NCI-H2196 treated with DMSO at 0.1 percent for 48 hours (cell line): Measurements from ENCODE around the gene DCX.

Source experiments
- DNase-seq: peaks from one replicate; lab custom pipeline; 2025; ENCODE audit not compliant: unreplicated experiment; lab: John Stamatoyannopoulos, UW

The DCX gene

GRCh38 chrX:111411983-111412382, at the start of gene DCX:
DCX (minus strand) TSS chrX:111412192; CDS start chrX:111410398, 1,794 bp downstream.
- no peak for DNase-seq

GRCh38 chrX:111460607-111461006, 48.6 kb upstream of the DCX start:
- no peak for DNase-seq

GRCh38 chrX:111447298-111447697, 35.3 kb upstream of the DCX start:
- DNase-seq = no peak

GRCh38 chrX:111445485-111445884, 33.5 kb upstream of the DCX start:
- DNase-seq = peak; percentile 1

- no peak for DNase-seq
These were observed 32.9 kb upstream of the DCX start for GRCh38 chrX:111444881-111445280.

DNA sequence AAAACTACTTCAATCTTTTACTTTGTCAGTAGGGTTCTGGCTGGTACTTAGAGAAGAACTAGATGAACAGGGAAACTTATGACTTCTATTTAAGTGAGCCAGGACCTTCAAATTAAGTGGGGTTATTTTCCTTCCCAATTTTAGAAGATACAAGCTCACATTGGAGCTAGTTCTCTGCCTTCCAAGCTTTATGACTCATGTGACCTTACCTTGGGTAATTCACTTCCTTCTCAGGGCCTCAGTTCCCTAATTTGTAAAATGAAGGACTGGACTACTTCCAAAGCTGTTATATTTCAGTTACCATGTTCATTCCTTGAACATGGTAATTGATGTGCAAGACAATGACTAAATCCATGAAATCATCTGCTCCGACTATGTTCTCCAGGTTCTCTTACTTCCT, 32.0 kb upstream of the DCX start:
- DNase-seq = no peak

- DNase-seq = no peak
These were observed 30.8 kb upstream of the DCX start for GRCh38 chrX:111442791-111443190.

DNA sequence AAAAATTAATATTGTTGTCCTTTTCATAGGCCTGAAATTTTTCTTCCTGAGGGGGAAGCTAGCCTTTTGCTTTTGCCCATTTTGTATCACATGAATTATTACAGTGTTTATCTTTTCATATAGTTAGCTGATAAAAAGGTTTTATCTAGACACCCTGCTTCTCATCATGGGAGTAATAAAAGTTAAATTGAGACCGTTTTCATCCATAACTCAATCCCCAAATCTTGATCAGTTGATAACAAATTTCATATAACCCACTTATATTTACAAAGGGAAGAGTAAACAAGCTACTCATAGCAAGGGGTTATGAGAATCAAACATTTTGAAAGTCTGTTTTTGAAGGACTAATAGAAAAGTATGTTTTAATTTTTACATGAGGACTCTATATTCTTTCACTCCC, 23.5 kb upstream of the DCX start:
- DNase-seq = no peak

DNA sequence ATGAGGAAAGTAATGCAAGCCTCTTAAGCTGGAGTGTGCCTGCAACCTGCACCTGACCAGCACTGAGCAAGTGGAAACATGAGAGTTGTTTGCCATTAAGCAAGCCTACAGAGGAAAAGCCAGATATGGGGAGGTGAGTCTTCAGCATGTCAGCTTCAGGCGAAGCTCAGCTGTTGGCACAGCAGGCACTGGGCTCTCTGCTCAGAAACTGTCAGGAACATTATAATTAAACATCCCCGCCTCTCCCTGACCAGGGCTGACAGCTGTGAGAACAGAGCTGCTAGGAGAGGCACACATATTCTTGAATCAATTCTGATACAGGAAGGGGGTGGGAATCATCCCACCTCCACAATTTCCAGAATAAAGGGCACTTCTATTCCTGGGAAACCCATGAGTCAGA, 19.0 kb upstream of the DCX start:
- no peak for DNase-seq

- DNase-seq = no peak
These were observed 435 bp downstream of the DCX start for GRCh38 chrX:111411557-111411956.

- no peak for DNase-seq
These were observed 1.4 kb downstream of the DCX start for GRCh38 chrX:111410590-111411078.

DNA sequence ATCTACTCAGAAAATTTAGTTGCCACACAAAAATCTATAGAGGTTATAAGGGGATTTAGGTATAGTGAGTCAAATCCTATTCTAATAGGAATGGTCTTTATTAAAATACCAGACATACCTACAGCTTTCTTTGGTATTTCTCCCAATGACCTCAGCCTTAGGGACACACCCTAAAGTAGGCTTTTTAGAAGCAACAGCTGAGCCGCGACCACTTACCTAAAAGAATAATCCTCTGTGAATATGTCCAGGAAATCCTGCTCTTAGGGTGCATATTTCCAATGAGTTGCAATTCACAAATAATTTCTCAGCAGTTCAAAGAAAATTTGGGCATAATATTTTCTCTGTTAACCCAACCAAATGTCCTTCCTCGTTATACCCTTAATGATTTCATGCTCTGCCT, 2.7 kb downstream of the DCX start:
- DNase-seq = no peak

DNA sequence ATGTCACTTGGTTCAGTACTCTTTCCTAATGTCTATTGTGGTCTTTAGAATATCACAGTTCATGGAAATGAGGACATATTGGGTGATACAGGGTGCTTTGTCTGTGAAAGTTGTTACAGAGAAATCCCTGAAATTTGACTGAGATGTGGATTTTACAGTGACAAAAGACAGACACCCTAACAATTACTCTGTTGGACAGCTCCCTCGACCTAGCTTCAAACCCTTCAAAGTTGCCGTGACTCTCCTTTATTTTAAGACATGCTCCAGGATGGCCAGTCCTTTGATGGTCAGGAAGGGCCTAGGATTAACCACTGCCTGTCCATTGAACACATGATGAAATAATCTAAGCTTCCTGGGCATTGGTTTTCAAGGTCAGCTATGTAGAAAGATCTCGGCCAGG, 4.0 kb downstream of the DCX start:
- DNase-seq = no peak

DNA sequence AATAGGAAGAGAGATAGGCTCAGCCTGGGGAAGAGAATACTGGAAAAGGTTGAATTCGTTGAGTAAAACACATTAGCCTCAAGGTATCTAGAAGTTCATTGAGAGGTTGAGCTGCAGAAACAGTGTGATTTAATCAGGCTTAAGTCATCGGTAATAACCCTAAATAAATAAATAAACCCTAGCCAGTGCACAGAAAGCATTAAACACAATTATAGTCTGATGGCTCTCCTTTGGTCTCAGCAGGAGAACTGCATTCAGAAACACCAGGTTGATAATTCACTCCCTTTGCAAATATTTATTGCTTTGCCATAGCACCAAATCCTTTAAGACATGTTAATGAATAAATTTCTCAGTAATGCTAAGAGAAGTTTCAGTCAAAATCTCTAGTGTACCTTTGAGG, 9.6 kb downstream of the DCX start:
- DNase-seq = no peak

DNA sequence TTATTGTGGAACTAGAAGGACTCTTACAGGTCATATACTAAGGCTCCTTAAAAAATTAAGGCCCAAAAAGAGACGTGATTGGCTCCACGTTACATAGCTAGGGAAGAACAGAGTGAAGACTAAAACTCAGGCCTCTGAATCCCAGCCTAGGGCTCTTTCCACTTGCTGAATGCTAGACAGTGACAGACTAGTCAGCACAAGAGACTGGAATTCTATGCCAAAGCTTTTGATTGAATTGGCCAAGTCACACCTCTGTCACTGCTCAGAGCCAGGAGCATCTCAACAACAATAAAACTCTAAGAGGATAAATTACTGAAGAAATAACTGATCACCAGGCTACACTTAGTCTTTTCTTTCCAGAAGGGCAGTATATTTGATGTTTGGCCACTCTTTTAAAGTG, 16.8 kb downstream of the DCX start:
- DNase-seq = no peak

DNA sequence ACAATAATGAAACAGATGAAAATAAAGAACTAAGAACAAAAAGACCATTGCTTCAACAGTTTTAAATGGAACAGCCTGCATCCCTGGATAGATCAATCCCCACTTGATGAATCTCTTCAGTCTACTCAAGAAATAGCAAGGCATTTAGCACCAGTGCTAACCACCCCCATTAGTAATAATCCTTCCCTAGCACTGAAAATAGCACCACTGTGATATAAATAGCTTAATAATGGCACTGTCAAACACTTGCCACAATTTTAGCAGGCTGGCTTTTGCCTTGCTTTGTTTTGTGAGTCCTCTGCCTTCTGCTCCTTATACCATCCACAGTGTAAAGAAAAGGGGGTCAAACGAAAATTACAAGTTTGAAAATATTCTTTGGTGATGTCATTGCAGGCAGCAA, 17.4 kb downstream of the DCX start:
- no peak for DNase-seq

GRCh38 chrX:111387470-111388070, 24.4 kb downstream of the DCX start:
- no peak for DNase-seq

- DNase-seq = no peak
These were observed 25.3 kb downstream of the DCX start for GRCh38 chrX:111386615-111387233.

- no peak for DNase-seq
These were observed 25.9 kb downstream of the DCX start for GRCh38 chrX:111386077-111386476.

GRCh38 chrX:111382277-111382676, 29.7 kb downstream of the DCX start:
- no peak for DNase-seq

DNA sequence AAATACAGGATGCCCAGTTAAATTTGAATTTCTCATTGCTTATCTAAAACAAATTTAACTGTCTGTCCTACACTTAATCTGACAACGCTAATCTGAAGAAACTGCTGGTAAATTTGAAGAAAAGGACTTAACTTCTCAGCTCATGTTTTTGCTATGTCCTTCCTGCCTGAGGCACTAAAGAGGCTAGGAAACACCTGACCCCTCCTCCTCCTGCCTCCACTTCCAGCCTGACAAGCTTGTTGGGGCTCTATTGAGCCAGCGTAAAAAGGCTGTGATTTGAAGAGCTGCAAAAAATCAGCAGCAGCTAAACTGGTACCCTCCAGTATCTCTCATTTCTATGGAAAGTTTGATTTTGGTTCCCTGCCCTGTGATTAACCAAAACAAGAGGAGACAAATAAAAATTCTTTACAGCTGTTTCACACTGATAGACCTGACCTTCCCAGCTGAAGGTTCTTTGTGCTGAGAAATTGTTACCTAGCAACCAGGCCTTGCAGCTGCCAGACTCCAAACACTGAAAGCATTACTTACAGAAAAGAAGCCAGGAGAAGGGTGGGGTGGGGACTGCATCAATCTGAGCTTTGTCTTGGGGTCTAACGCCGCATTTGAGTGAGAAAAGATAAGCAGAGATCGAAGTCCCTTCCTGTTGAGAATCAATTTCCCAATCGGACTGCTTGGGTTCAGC, 35.0 kb downstream of the DCX start:
- DNase-seq = no peak

- no peak for DNase-seq
These were observed 35.5 kb downstream of the DCX start for GRCh38 chrX:111376486-111376885.
